Measurements from ENCODE around the gene LYPD5. TPM values are rescaled to one million over a fixed set of nuclear protein-coding genes. Genes with fewer than 3 reads are reported as not detected.
A peak's percentile ranks its signal among the peaks of the same experiment; 100 is the strongest.

LYPD5 gene
- polyA plus RNA-seq, 3 donors, result 0.19 to 0.39 (median 0.24) TPM

DNA sequence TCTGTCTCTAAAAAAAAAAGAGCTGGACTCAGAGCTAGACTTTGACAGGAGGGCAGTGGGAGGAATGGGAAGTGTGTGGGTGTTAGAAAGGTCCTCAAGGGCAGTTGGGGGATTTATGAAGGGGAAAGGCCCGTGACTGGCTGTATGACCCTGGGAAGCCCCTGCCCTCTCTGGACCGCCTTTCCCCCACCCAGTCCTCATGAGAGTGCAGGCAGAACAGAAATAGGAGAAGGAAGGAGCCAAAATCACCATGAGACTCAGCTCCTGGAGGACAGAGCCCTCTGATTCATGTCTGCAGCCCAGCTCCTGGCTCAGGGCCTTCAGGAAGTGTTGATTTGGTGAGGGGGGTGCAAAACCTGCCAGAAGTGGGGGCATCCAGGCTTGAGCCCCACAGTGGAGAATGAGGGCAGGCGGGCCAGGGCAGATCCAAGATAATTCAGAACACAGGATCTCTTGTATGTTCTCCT, 38.7 kb downstream of the LYPD5 start:
- peak overlapping the region; percentile 77 to 88 (median 84) for H3K27ac Mint-ChIP-seq
- H3K4me3 ChIP-seq (replicated peaks in 1 of 3; ENCODE audit: low read depth in 2 of 3, low read length in 3 of 3), result no peak overlapping the region
- peaks cover 0 to 1% (median 0%) of the 10 kb centered on the region in 3 donors for H3K27me3 Mint-ChIP-seq (ENCODE audit: low read depth in 3 of 3)
- peaks cover 15 to 21% of the 10 kb centered on the region in 2 donors for H3K36me3 ChIP-seq (replicated peaks in 1 of 2; ENCODE audit: control insufficient read depth in 1 of 2, insufficient read depth in 2 of 2, low read length in 2 of 2)
- H2AFZ ChIP-seq (ENCODE audit: insufficient read depth, low read depth, low read length, poor library complexity, severe bottlenecking), result no peak overlapping the region
- DNase-seq, result peak; percentile 40 to 91 (median 55)
- H3K9ac ChIP-seq (ENCODE audit: insufficient read depth, low read length, poor library complexity, severe bottlenecking), result peak overlapping the region; percentile 30
- peaks cover 67% of the 10 kb centered on the region for H3K4me1 Mint-ChIP-seq
- no peaks in the 10 kb centered on the region for H4K20me1 ChIP-seq (ENCODE audit: insufficient read depth, low read length)
- TF ChIP-seq, protein P1, sequence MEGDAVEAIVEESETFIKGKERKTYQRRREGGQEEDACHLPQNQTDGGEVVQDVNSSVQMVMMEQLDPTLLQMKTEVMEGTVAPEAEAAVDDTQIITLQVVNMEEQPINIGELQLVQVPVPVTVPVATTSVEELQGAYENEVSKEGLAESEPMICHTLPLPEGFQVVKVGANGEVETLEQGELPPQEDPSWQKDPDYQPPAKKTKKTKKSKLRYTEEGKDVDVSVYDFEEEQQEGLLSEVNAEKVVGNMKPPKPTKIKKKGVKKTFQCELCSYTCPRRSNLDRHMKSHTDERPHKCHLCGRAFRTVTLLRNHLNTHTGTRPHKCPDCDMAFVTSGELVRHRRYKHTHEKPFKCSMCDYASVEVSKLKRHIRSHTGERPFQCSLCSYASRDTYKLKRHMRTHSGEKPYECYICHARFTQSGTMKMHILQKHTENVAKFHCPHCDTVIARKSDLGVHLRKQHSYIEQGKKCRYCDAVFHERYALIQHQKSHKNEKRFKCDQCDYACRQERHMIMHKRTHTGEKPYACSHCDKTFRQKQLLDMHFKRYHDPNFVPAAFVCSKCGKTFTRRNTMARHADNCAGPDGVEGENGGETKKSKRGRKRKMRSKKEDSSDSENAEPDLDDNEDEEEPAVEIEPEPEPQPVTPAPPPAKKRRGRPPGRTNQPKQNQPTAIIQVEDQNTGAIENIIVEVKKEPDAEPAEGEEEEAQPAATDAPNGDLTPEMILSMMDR (IDR thresholded peaks at IDR 0.05), result no peak
- peaks cover 52 to 56% of the 10 kb centered on the region in 2 donors for H3K4me1 ChIP-seq (ENCODE audit: control insufficient read depth in 1 of 2, insufficient read depth in 2 of 2, low read length in 2 of 2)
- H3K79me2 ChIP-seq (ENCODE audit: insufficient read depth, low read length), result peaks cover 20% of the 10 kb centered on the region
- H3K27me3 ChIP-seq (ENCODE audit: control insufficient read depth in 2 of 2, insufficient read depth in 2 of 2, low read length in 2 of 2), result no peaks in the 10 kb centered on the region
- H3K4me2 ChIP-seq (replicated peaks; ENCODE audit: extremely low read depth, low read length, poor library complexity, severe bottlenecking), result no peak overlapping the region
- intact Hi-C loops (cut with micrococcal nuclease), result no loop called here
- H3K27ac ChIP-seq (ENCODE audit: low read depth in 1 of 2, low read length in 2 of 2), result peak overlapping the region; percentile 8 to 73
- peaks cover 0 to 2% (median 0%) of the 10 kb centered on the region in 7 donors for H3K9me3 Mint-ChIP-seq
- 100% methylated on average over 1 of the region's 3 CpGs for WGBS (ENCODE audit: insufficient coverage)
- peaks cover 14 to 33% of the 10 kb centered on the region in 2 donors for H3K36me3 Mint-ChIP-seq
- H3K9me3 ChIP-seq (replicated peaks in 1 of 2; ENCODE audit: control insufficient read depth in 1 of 2, insufficient read depth in 1 of 2, low read length in 2 of 2), result no peaks in the 10 kb centered on the region
- no peak overlapping the region for H3K4me3 Mint-ChIP-seq

DNA sequence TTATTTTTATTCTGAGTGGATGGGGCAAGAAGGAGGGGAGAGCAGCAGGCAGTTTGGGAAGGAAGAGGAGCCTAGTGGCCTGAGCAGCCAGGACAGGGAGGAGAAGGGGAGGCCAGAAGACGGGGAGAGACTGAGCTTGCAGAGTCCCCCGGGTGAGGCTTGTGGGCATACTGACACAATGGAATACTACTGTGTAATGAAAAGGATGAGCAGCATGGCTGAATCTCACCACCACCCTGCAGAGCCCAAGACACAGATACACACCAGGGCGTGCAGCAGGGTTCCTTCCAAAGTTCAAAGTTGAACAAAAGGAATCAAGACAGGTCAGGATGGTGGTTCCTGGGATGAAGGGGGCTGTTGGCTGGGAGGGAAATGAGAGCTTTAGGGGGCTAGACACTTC, 39.4 kb downstream of the LYPD5 start:
- H3K27me3 Mint-ChIP-seq (ENCODE audit: low read depth in 3 of 3), result peaks cover 0 to 1% (median 0%) of the 10 kb centered on the region in 3 donors
- DNase-seq, result no peak
- no peaks in the 10 kb centered on the region for H4K20me1 ChIP-seq (ENCODE audit: insufficient read depth, low read length)
- intact Hi-C loops (cut with micrococcal nuclease), result no loop called here
- peaks cover 20% of the 10 kb centered on the region for H3K79me2 ChIP-seq (ENCODE audit: insufficient read depth, low read length)
- TF ChIP-seq, protein P1 (IDR thresholded peaks at IDR 0.05), result no peak
- H3K9me3 ChIP-seq (replicated peaks in 1 of 2; ENCODE audit: control insufficient read depth in 1 of 2, insufficient read depth in 1 of 2, low read length in 2 of 2), result no peaks in the 10 kb centered on the region
- H2AFZ ChIP-seq (ENCODE audit: insufficient read depth, low read depth, low read length, poor library complexity, severe bottlenecking), result no peak overlapping the region
- peak overlapping the region in 5 of 7 donors; percentile 9 to 74 (median 52) for H3K27ac Mint-ChIP-seq
- H3K36me3 Mint-ChIP-seq, result peaks cover 16 to 30% of the 10 kb centered on the region in 2 donors
- H3K4me3 ChIP-seq (replicated peaks in 1 of 3; ENCODE audit: low read depth in 2 of 3, low read length in 3 of 3), result no peak overlapping the region
- peaks cover 13 to 18% of the 10 kb centered on the region in 2 donors for H3K36me3 ChIP-seq (replicated peaks in 1 of 2; ENCODE audit: control insufficient read depth in 1 of 2, insufficient read depth in 2 of 2, low read length in 2 of 2)
- no peak overlapping the region for H3K4me3 Mint-ChIP-seq
- peaks cover 0 to 4% (median 0%) of the 10 kb centered on the region in 7 donors for H3K9me3 Mint-ChIP-seq
- peaks cover 50 to 56% of the 10 kb centered on the region in 2 donors for H3K4me1 ChIP-seq (ENCODE audit: control insufficient read depth in 1 of 2, insufficient read depth in 2 of 2, low read length in 2 of 2)
- WGBS (ENCODE audit: insufficient coverage), result no CpG with 5 or more reads among the region's 3 CpGs
- H3K27me3 ChIP-seq (ENCODE audit: control insufficient read depth in 2 of 2, insufficient read depth in 2 of 2, low read length in 2 of 2), result no peaks in the 10 kb centered on the region
- H3K4me1 Mint-ChIP-seq, result peaks cover 66% of the 10 kb centered on the region
- H3K9ac ChIP-seq (ENCODE audit: insufficient read depth, low read length, poor library complexity, severe bottlenecking), result no peak overlapping the region
- no peak overlapping the region for H3K4me2 ChIP-seq (replicated peaks; ENCODE audit: extremely low read depth, low read length, poor library complexity, severe bottlenecking)
- no peak overlapping the region for H3K27ac ChIP-seq (ENCODE audit: low read depth in 1 of 2, low read length in 2 of 2)

Data from CD14-positive monocyte (primary cell).